Hematopoietic multipotent progenitor cell treated with erythropoietin and hydrocortisone succinate and interleukin-3 and kit ligand, for 4 days (in vitro differentiated cells): Measurements from ENCODE around the gene ASXL1.
"Not testable (repeated sequence)": the region's sequence is repeated elsewhere in the genome, so short reads cannot be mapped to it uniquely, and the experiment has no call there.

Experiments used
- DNase-seq: peaks from one replicate; pipeline ENCODE4 v3.0.0-alpha.2; 2015

ASXL1 gene

GRCh38 chr20:32363492-32363891, 5.4 kb downstream of the ASXL1 start:
- DNase-seq, result no peak

GRCh38 chr20:32364554-32365208, 6.5 kb downstream of the ASXL1 start:
- DNase-seq, result no peak

- no peak for DNase-seq
These were observed 7.4 kb downstream of the ASXL1 start for GRCh38 chr20:32365564-32365963.

DNA sequence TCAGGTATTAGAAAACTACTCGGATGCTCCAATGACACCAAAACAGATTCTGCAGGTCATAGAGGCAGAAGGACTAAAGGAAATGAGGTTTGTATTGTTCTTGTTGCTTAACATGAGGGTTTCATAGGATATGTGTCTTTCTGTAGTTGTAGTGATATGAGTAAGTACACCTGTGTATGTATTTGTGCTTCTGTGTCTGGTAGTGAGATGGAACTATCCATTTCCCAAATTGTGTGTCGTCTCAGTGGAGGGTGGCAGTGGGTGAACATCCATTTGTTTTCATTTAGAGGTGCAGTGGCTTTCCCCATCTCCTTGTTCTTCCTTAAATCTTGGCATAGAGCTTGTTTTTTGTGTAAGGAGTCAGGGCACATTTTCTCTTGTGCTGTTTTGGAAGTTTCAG, 8.2 kb downstream of the ASXL1 start:
- DNase-seq, result no peak

DNA sequence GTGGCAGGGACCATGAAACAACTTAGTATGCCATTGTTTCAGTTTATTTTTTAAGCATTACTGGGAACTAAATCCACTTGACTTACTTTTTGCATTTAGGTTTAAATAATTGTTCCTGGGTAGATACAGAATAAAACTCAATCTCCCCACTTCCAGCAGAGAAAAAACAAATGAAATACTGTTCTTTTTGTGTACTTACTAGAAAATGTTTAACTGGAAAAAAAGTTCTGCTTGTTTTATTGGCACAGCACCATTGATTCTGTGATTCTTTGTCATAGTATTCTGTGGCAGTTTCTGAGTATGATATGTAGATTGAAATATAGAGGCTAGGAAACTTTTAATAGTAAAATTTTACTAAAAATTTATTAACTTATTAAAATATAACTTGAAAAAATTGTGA, 10.2 kb downstream of the ASXL1 start:
- no peak for DNase-seq

- peak; percentile 18 for DNase-seq
These were observed 10.8 kb downstream of the ASXL1 start for GRCh38 chr20:32368925-32369324.

DNA sequence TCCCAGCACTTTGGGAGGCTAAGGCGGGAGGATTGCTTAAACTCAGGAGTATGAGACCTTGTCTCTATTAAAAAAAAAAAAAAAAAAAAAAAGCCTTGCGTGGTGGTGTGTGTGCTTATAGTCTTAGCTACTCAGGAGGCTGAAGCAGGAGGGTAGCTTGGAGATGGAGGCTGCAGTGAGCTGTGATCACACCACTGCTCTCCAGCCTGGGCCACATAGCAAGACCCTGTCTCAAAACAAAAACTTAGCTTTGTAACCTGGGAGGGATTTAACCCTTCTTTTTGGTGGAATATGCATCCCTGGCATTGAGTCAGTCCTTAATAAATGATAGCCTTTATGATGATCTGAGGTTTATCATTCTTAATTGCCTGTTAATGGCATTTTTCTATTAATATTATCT, 12.8 kb downstream of the ASXL1 start:
- no peak for DNase-seq

DNA sequence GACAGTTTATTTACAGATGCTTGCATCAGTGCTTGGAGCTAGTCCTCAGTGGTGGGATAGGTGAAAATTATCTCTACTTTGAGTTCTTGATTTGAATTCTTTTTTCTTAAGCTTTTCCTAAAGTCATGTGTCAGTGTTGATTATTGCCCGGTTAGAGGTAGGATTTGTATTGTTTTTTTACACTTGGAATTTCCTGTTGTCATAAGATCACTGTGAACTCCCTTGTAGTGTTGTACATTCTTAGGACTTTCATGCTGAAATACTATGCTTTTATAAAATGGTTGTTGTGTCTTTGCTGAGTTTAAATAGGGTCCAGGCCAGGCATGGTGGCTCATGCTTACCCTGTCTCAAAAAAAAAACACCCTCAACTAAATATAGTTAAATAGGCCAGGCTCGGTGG, 20.3 kb downstream of the ASXL1 start:
- DNase-seq, result no peak

- not testable (repeated sequence) for DNase-seq
These were observed 21.9 kb downstream of the ASXL1 start for GRCh38 chr20:32380037-32380436.

DNA sequence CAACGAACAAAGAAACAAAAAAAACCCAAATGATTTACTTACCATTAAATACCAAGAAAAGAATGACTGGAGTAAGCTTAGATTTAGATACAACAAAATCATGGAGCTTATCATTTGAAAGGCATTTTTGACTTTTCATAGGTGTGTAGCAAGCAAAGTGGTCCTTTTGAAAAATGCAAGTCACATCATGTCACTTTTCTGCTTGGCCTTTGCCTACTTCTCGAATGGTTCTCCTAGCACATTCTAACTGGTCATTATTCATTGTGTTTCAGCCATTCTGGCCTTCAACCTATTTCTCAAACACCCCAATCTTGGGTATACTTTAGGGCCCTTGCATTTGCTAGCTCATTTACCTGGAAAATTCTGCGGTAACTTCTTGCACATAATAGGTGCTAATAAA, 22.6 kb downstream of the ASXL1 start:
- no peak for DNase-seq

GRCh38 chr20:32382102-32382950, 24.2 kb downstream of the ASXL1 start:
- DNase-seq, result no peak

DNA sequence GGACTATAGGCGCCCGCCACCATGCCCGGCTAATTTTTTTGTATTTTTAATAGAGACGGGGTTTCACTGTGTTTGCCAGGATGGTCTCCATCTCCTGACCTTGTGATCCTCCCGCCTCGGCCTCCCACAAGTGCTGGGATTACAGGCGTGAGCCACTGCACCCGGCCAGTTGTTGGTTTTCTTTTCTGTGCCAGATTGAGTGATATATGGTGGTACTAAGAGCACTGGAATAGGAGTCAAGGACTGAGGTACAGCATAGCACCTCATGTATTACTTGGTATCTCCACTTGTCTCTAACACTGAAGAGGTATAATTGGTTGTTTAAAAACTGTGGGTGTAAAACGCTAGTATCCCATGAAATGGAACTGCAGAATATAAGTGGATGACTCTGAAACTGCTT, 25.3 kb downstream of the ASXL1 start:
- not testable (repeated sequence) for DNase-seq

GRCh38 chr20:32385541-32385940, 27.4 kb downstream of the ASXL1 start:
- no peak for DNase-seq

GRCh38 chr20:32386091-32386490, 28.0 kb downstream of the ASXL1 start:
- DNase-seq, result no peak

DNA sequence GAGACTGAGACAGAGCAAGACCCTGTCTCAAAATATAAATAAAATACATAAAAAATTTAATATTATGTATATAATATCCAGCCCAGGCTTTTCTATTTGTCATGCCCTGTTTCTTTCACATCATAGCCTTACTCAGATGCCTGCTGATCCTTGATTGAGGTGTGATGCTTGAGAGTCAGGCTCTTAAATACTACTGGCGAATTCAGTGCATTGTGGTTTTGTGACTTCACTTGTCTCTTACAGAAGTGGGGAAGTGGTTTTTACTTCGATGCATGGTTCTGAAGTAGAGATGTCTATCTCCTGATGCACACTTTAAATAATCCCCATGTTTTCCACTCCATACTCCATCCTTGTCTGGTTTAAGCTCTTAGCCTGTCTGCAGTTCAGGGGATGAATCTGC, 29.1 kb downstream of the ASXL1 start:
- peak; percentile 90 for DNase-seq

DNA sequence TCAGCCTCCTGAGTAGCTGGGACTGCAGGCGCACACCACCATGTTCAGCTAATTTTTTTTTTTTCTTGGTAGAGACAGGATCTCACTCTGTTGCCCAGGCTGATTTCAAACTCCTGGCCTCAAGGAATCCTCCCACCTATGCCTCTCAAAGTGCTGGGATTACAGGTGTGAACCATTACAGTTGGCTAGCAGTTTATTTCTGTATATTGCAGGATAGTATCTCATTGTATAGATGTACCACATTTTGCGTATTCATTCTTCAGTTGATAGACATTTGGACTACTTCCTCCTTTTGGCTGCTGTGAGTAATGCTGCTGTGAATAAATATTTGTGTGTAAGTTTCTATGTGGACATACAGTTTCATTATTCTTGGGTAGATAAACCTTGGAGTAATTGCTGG, 32.9 kb downstream of the ASXL1 start:
- DNase-seq, result peak; percentile 75

GRCh38 chr20:32395066-32395465, 36.9 kb downstream of the ASXL1 start:
- DNase-seq, result peak; percentile 46

DNA sequence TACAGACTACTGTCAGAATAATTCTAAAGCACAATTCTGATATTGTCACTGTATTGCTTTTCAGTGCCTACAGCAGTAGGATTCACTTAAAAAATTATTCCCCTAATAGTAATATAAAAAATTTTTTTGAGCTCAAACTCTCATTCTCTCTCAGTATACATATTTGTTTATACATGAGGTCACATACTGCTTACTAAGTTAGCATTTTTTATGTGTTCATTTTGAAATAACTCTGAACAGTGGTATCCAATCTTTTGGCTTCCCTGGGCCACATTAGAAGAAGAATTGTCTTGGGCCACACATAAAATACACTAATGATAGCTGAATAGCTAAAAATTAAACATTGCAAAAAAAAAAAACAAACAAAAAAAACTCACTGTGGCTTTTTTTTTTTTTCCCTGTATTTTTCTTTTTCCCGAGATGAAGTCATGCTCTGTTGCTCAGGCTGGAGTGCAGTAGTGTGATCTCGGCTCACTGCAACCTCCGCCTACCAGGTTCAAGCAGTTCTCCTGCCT, 38.6 kb downstream of the ASXL1 start:
- DNase-seq, result no peak

DNA sequence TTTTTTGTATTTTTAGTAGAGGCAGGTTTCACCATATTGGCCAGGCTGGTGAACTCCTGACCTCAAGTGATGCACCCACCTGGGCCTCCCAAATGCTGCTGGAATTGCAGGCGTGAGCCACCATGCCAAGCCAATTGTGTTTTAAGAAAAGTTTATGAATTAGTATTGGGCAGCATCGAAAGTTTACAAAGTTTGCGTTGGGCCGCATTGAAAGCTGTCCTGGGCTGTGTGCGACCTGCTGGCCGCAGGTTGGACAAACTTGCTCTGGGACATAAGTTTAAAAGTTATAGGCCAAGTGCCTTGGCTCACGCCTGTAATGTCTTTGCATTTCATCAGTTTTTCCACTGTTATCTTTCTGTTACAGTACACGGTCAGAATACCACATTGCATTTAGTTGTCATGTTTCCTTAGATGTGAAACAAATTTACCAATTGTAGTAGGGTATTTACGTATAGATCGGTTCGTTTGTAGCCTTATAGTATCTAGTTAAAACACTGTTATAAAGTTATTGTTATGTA, 39.5 kb downstream of the ASXL1 start:
- DNase-seq, result peak; percentile 84

- no peak for DNase-seq
These were observed 42.3 kb downstream of the ASXL1 start for GRCh38 chr20:32400476-32400875.

DNA sequence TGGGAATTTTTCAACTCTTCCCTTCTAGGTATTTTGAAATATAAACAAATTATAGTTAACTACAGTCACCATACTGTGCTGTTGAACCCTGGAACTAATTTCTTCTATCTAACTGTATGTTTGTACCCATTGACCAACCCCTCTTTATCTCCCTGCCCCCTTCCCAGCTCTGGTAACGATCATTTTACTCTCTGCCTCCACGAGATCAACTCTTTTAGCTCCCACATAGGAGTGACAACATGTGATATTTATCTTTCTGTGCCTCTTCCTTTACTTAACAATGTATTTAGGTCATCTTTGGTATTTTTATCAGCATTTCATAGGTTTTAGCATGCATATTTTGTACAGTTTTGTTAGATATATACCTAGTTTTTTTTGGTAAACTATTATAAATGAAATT, 45.9 kb downstream of the ASXL1 start:
- DNase-seq, result peak; percentile 77

GRCh38 chr20:32406701-32407100, 48.6 kb downstream of the ASXL1 start:
- DNase-seq, result no peak

GRCh38 chr20:32407131-32407750, 49.1 kb downstream of the ASXL1 start:
- not testable (repeated sequence) for DNase-seq
